HFFc6 (cell line): ENCODE measurements around the gene CLDN14. TPM values are rescaled to one million over a fixed set of nuclear protein-coding genes. Genes with fewer than 3 reads are reported as not detected.

Experiments used
- DNase-seq: peaks from one replicate; pipeline ENCODE4 v3.0.0-alpha.2; 2018
- H3K27ac Mint-ChIP-seq: 2 replicates; pipeline ENCODE4 v1.8.0; 2020; ENCODE audit warnings: mild to moderate bottlenecking, mixed read lengths
- H3K27me3 Mint-ChIP-seq: 2 replicates; pipeline ENCODE4 v1.8.0; 2021; ENCODE audit warnings: mild to moderate bottlenecking, moderate library complexity, mixed read lengths; ENCODE audit not compliant: insufficient read depth
- H3K36me3 Mint-ChIP-seq: 2 replicates; pipeline ENCODE4 v1.8.0; 2021; ENCODE audit warnings: low read depth, mixed read lengths
- H3K4me1 Mint-ChIP-seq: 2 replicates; pipeline ENCODE4 v1.8.0; 2020; ENCODE audit warnings: low read depth, mixed read lengths
- H3K4me3 Mint-ChIP-seq: 2 replicates; pipeline ENCODE4 v1.8.0; 2020; ENCODE audit warnings: mild to moderate bottlenecking, moderate library complexity, mixed read lengths
- H3K9me3 Mint-ChIP-seq: 2 replicates; pipeline ENCODE4 v1.8.0; 2020; ENCODE audit warnings: mild to moderate bottlenecking, mixed read lengths
- CTCF ChIP-seq: fragments of 200-600 bp; sonication (generic); IDR thresholded peaks from 2 replicates; pipeline ENCODE4 v1.5.0; 2021; ENCODE audit warnings: antibody characterized with exemption, mild to moderate bottlenecking
- total RNA-seq, 6 experiments: library from RNA; stranded (reverse); fragmentation: NEBNext Ultra II Directional; extraction: Animal tissue kit (Norgen Biotek cat#: 25700); gene quantifications; 2 replicates in 1 of 6; 3 replicates in 5 of 6; pipeline ENCODE4 v1.2.3, GENCODE V29; 2021

Gene CLDN14
- total RNA-seq, 6 experiments from 2014 or later = 0.14 to 0.17 TPM; not detected in 4

- no peak for TF ChIP-seq CTCF
- no peaks in the 10 kb centered on the region; the same call in 1 of the 2 replicates for H3K9me3 Mint-ChIP-seq
- peaks cover 23% of the 10 kb centered on the region for H3K4me1 Mint-ChIP-seq
- H3K27me3 Mint-ChIP-seq = no peaks in the 10 kb centered on the region; the same call in 1 of the 2 replicates
- DNase-seq = no peak
- peaks cover 4% of the 10 kb centered on the region; the same call in 1 of the 2 replicates for H3K36me3 Mint-ChIP-seq
- H3K4me3 Mint-ChIP-seq = peak overlapping the region; percentile 31; the same call in 1 of the 2 replicates
- 0 out of 2 replicates have a peak overlapping the region, but pooled peaks have one; percentile 17 for H3K27ac Mint-ChIP-seq
Observed at GRCh38 chr21:36436829-36437744, 42.8 kb downstream of the CLDN14 start.

- Mint-ChIP-seq H3K9me3 (no peaks in the 10 kb centered on the region; the same call in 1 of the 2 replicates), H3K27me3 (no peaks in the 10 kb centered on the region; the same call in 1 of the 2 replicates)
Observed at GRCh38 chr21:36434144-36434543, 45.8 kb downstream of the CLDN14 start.

GRCh38 chr21:36433059-36433709 lies 46.7 kb downstream of the CLDN14 start:
- no peak for DNase-seq
- Mint-ChIP-seq H3K4me3 (no peak overlapping the region), H3K27ac (no peak overlapping the region), H3K36me3 (no peaks in the 10 kb centered on the region), H3K4me1 (peaks cover 52% of the 10 kb centered on the region), H3K27me3 (no peaks in the 10 kb centered on the region; the same call in 1 of the 2 replicates), H3K9me3 (no peaks in the 10 kb centered on the region; the same call in 1 of the 2 replicates)
- no peak for TF ChIP-seq CTCF

More at GRCh38 chr21:36434144-36434543, 45.8 kb downstream of the CLDN14 start:
- no peak for TF ChIP-seq CTCF
- Mint-ChIP-seq H3K4me1 (peaks cover 47% of the 10 kb centered on the region), H3K36me3 (no peaks in the 10 kb centered on the region), H3K27ac (no peak overlapping the region), H3K4me3 (no peak overlapping the region)
- no peak for DNase-seq

GRCh38 chr21:36431252-36431651 lies 48.7 kb downstream of the CLDN14 start:
- no peak for TF ChIP-seq CTCF
- no peaks in the 10 kb centered on the region; the same call in 1 of the 2 replicates for H3K27me3 Mint-ChIP-seq
- no peak overlapping the region for H3K27ac Mint-ChIP-seq
- no peak overlapping the region for H3K4me3 Mint-ChIP-seq
- no peak for DNase-seq
- no peaks in the 10 kb centered on the region for H3K36me3 Mint-ChIP-seq
- H3K9me3 Mint-ChIP-seq = no peaks in the 10 kb centered on the region
- peaks cover 36% of the 10 kb centered on the region for H3K4me1 Mint-ChIP-seq

- no peak for TF ChIP-seq CTCF
- Mint-ChIP-seq H3K4me3 (peak overlapping the region; percentile 84), H3K4me1 (peaks cover 36% of the 10 kb centered on the region), H3K27ac (peak overlapping the region; percentile 92), H3K27me3 (no peaks in the 10 kb centered on the region; the same call in 1 of the 2 replicates), H3K36me3 (no peaks in the 10 kb centered on the region), H3K9me3 (no peaks in the 10 kb centered on the region)
- no peak for DNase-seq
Observed at GRCh38 chr21:36430841-36431240, 49.1 kb downstream of the CLDN14 start.
